ENCODE results near the gene ZFP36L2.
A peak's percentile ranks its signal among the peaks of the same experiment; 100 is the strongest.

The ZFP36L2 gene

GRCh38 chr2:43241558-43241957, 15.2 kb upstream of the ZFP36L2 start:
- DNase-seq: no peak

- no peak for DNase-seq
Observed at GRCh38 chr2:43240766-43241150, 14.4 kb upstream of the ZFP36L2 start.

- DNase-seq: no peak
Observed at GRCh38 chr2:43239981-43240765, 13.8 kb upstream of the ZFP36L2 start.

DNA sequence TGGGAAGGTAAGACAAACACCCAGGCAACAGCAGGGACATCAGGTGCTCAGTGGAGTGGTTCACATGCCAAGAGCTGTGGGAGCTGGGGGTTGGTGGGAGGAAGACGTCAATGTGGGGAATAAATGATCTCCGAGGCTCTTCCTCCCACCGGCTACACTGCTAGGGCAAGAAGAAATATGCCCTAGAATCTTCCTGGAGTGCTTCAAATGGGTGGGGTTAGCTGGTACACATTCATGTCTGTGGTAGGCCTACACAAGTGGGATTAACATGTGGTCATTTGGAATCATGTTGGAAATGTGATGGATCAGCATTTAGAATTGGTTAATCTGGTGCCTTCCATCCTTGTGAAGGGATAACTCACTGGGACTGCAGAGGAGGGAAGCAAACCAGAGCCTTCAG, 12.4 kb upstream of the ZFP36L2 start:
- DNase-seq: no peak

DNA sequence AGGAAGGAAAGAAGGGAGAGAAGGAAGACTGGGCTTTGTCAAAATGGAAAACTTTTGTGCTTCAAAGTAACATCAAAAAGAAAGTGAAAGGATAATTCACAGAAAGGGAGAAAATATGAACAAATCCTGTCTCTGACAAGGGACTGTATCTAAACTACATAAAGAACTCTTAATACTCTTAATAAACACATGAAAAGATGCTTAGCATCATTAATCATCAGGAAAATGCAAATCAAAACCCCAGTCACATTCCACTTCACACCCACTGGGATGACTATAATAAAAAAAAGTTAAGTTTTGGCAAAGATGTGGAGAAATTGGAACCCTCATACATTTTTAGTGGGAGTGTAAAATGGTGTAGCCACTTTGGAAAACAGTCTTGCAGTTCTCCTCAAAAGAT, 11.8 kb upstream of the ZFP36L2 start:
- DNase-seq: no peak

- DNase-seq: no peak
Observed at GRCh38 chr2:43233218-43234212, 7.1 kb upstream of the ZFP36L2 start.

- no peak for DNase-seq
Observed at GRCh38 chr2:43230951-43231827, 4.8 kb upstream of the ZFP36L2 start.

- DNase-seq: no peak
Observed at GRCh38 chr2:43230351-43230885, 4.0 kb upstream of the ZFP36L2 start.

GRCh38 chr2:43228756-43229659, 2.6 kb upstream of the ZFP36L2 start:
- DNase-seq: no peak

GRCh38 chr2:43228321-43228751, 1.9 kb upstream of the ZFP36L2 start:
- DNase-seq: no peak

DNA sequence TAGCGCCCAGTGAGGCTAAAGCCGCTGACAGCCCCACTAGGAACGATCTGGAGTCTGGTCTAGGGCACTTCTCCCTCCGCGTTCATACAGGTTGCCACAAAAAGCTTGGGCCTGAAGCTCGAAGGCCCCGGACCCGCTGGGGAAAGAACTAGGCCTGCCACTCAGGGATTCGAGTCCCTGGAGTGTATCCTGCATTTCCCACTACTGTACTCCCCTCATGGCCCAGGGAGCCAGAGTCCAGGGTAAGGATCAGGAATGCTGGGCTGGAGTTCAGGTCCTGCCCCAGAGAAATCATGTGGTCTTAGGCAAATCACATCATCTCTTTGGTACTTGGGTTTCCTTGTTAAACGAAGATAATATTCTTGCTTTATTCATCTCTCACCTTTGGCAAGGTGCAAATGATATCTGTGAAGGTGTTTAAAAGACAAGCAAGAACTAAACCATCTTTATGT, 1.4 kb upstream of the ZFP36L2 start:
- no peak for DNase-seq

GRCh38 chr2:43226955-43227829, 786 bp upstream of the ZFP36L2 start:
- DNase-seq: peak; percentile 72

DNA sequence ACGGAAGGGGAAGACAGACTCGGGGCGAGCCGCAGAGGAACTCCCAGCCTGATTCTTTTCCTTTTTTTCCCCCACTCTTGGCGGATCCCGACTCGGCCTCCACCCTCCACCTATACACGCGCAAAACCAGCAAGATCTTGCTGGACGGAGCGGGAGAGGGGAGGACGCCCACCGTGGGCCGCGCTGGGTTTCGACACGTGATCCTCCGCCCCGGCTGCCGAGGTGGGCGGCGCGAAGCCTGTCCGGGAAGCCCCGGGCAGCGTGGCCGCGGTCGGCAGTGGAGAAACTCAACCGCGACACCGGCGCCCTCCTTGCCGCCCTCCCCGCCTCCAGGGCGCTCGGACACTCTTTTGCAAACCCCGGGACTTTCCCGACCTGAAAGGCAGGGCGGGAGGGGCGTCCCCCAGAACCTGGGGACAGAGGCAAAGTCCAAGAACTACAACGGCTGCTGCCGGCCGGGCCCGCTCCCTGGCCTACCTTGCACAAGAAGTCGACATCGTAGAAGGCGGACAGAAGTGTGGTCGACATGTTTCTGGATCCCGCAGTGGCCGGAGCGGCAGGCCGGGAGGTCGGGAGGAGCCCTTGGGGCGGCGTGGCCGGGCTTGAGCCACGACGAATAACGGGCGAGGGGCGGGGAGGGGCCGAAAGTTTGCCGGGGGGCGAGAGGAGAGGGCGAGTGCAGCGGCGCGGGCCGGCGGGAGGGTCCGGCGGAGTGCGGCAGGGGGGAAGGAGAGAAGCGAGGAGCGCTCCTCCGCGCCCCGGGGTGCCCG, 433 bp downstream of the ZFP36L2 start:
- peak; percentile 81 for DNase-seq

- peak; percentile 23 for DNase-seq
Observed at GRCh38 chr2:43225093-43225787, 1.2 kb downstream of the ZFP36L2 start.

GRCh38 chr2:43224571-43225092, 1.8 kb downstream of the ZFP36L2 start:
- no peak for DNase-seq

GRCh38 chr2:43224131-43224570, 2.3 kb downstream of the ZFP36L2 start:
- DNase-seq: peak; percentile 23

- no peak for DNase-seq
Observed at GRCh38 chr2:43223521-43224001, 2.8 kb downstream of the ZFP36L2 start.
